Skin epidermis (tissue), 12 donors: ENCODE results near the gene LTBP4.

Experiments
- H3K27ac ChIP-seq, 21 experiments: fragments of 200-600 bp; sonication (generic) in 11 of 21; one replicate each; pipeline ENCODE4 v1.5.0; 2020; ENCODE audit warnings: mild to moderate bottlenecking in 3 of 21, inconsistent platforms in 2 of 21, moderate library complexity in 2 of 21
- H3K4me3 ChIP-seq, 7 experiments: fragments of 200-600 bp; sonication (generic) in 2 of 7; one replicate each; pipeline ENCODE4 v1.5.0; 2020; ENCODE audit warnings: inconsistent platforms in 2 of 7, mild to moderate bottlenecking in 2 of 7, moderate library complexity in 1 of 7

The LTBP4 gene

GRCh38 chr19:40609561-40610395, 8.6 kb downstream of the LTBP4 start:
- peak overlapping the region; percentile 38 to 53 (median 49) for H3K4me3 ChIP-seq
- H3K27ac ChIP-seq = peak overlapping the region; percentile 44 to 92 (median 84)

DNA sequence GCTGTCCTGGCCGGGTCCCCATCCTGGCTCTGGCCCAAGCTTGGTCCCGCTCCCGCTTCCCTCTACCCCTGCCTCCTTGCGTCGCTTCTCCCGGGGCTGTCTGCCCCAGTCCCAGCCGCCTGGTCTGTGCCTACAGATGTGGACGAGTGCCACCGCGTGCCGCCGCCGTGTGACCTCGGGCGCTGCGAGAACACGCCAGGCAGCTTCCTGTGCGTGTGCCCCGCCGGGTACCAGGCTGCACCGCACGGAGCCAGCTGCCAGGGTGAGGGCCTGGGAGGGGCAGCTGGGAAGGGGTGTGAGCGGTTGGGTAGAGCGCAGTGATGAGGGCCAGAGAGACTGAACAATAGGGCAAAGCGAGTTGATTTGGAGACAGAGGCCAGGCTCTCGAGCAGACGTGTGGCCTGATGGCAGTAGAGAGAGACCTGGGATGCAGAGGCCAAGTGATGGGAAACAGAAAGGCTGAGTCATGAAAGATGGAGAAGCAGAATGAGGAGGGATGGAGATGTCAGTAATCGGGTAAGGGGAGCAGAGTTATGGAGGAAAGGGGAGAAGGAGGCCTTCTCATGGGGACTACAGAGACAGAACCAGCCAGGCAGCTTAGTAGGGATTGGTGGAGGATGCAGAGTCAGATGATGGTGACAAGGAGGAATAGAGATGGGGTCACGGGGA, 9.4 kb downstream of the LTBP4 start:
- peak overlapping the region in 5 of 7 experiments; percentile 38 to 53 (median 49) for H3K4me3 ChIP-seq
- H3K27ac ChIP-seq = peak overlapping the region; percentile 21 to 92 (median 83)

DNA sequence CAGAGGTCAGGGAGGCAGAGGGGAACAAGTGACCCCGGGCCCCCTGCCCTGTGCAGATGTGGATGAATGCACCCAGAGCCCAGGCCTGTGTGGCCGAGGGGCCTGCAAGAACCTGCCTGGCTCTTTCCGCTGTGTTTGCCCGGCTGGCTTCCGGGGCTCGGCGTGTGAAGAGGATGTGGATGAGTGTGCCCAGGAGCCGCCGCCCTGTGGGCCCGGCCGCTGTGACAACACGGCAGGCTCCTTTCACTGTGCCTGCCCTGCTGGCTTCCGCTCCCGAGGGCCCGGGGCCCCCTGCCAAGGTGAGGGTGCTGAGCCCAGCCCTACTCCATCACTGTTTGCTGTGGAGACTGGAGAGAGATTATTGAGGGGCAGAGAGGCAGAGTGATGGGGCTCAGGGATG, 9.9 kb downstream of the LTBP4 start:
- peak overlapping the region in 1 of 7 experiments; percentile 45 for H3K4me3 ChIP-seq
- H3K27ac ChIP-seq = peak overlapping the region in 18 of 21 experiments; percentile 45 to 92 (median 84)

- H3K27ac ChIP-seq = peak overlapping the region in 11 of 21 experiments; percentile 45 to 92 (median 83)
- no peak overlapping the region for H3K4me3 ChIP-seq
Measured at GRCh38 chr19:40611900-40612698, 10.9 kb downstream of the LTBP4 start.

- Histone ChIP-seq H3K4me3 (peak overlapping the region; percentile 39 to 80 (median 51)), H3K27ac (peak overlapping the region; percentile 20 to 89 (median 80))
Measured at GRCh38 chr19:40612831-40613689, 11.9 kb downstream of the LTBP4 start.

- Histone ChIP-seq H3K27ac (peak overlapping the region; percentile 20 to 89 (median 78)), H3K4me3 (peak overlapping the region; percentile 39 to 80 (median 51))
Measured at GRCh38 chr19:40613690-40614621, 12.8 kb downstream of the LTBP4 start.

- Histone ChIP-seq H3K27ac (peak overlapping the region in 20 of 21 experiments; percentile 20 to 89 (median 79)), H3K4me3 (peak overlapping the region; percentile 39 to 80 (median 51))
Measured at GRCh38 chr19:40614622-40615411, 13.6 kb downstream of the LTBP4 start.

- H3K4me3 ChIP-seq = no peak overlapping the region
- H3K27ac ChIP-seq = peak overlapping the region in 3 of 21 experiments; percentile 0 to 84 (median 11)
Measured at GRCh38 chr19:40616178-40616577, 15.0 kb downstream of the LTBP4 start.

DNA sequence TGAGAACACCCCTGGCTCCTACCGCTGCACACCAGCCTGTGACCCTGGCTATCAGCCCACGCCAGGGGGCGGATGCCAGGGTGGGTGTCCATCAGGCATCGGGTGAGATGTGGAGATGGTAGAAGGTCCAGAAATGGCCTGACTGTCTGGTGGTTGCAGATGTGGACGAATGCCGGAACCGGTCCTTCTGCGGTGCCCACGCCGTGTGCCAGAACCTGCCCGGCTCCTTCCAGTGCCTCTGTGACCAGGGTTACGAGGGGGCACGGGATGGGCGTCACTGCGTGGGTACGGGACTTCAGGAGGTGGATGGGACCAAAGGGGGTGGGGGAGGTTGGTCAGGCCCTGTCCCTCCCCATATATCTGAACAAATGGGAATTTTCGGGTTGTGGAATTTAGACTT, 15.8 kb downstream of the LTBP4 start:
- Histone ChIP-seq H3K4me3 (no peak overlapping the region), H3K27ac (no peak overlapping the region)

GRCh38 chr19:40617961-40618360, 16.8 kb downstream of the LTBP4 start:
- Histone ChIP-seq H3K4me3 (no peak overlapping the region), H3K27ac (no peak overlapping the region)

GRCh38 chr19:40619333-40620160, 18.4 kb downstream of the LTBP4 start:
- H3K27ac ChIP-seq = no peak overlapping the region
- no peak overlapping the region for H3K4me3 ChIP-seq

- Histone ChIP-seq H3K27ac (no peak overlapping the region), H3K4me3 (no peak overlapping the region)
Measured at GRCh38 chr19:40620161-40620485, 19.0 kb downstream of the LTBP4 start.

- H3K4me3 ChIP-seq = no peak overlapping the region
- no peak overlapping the region for H3K27ac ChIP-seq
Measured at GRCh38 chr19:40621283-40621682, 20.1 kb downstream of the LTBP4 start.

DNA sequence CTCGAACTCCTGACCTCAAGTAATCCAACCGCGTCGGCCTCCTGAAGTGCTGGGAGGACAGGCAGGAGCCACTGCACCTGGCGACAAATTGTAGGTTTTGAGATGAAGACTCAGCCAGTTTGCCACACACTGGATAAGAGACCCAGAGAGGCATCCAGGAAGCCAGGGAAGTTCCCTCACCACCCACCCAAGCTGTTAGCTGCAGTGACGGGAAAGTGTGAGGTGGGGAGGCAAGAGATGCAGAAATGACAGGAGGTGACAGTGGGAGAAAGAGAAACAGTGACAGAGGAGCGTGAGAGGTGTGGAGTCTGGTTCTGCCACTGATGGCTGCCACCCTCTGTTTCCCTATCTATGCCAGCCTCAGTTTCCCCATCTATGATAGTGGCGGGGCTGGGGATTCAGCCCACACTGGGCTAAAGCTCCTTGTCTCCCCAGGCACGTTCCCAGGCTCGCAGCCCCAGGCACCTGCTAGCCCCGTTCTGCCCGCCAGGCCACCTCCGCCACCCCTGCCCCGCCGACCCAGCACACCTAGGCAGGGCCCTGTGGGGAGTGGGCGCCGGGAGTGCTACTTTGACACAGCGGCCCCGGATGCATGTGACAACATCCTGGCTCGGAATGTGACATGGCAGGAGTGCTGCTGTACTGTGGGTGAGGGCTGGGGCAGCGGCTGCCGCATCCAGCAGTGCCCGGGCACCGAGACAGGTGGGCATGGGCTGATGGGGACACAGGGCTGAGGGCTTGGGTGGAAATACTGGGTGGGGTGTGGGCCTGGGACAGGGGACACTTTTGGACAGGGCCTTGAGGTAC, 21.0 kb downstream of the LTBP4 start:
- Histone ChIP-seq H3K4me3 (no peak overlapping the region), H3K27ac (no peak overlapping the region)

GRCh38 chr19:40622773-40623075, 21.6 kb downstream of the LTBP4 start:
- Histone ChIP-seq H3K27ac (no peak overlapping the region), H3K4me3 (no peak overlapping the region)
